GM12892 (cell line): Measurements from ENCODE around the gene ZFHX3.

Experiments
- POLR2AphosphoS5 ChIP-seq: IDR thresholded peaks from 2 replicates; pipeline ENCODE4 v1.6.1; 2011; ENCODE audit warnings: low read depth, low read length, control low read depth
- TAF1 ChIP-seq: IDR thresholded peaks from 2 replicates; pipeline ENCODE4 v1.6.1; 2011; ENCODE audit warnings: low read depth, mild to moderate bottlenecking, control low read depth, low read length, borderline replicate concordance

DNA sequence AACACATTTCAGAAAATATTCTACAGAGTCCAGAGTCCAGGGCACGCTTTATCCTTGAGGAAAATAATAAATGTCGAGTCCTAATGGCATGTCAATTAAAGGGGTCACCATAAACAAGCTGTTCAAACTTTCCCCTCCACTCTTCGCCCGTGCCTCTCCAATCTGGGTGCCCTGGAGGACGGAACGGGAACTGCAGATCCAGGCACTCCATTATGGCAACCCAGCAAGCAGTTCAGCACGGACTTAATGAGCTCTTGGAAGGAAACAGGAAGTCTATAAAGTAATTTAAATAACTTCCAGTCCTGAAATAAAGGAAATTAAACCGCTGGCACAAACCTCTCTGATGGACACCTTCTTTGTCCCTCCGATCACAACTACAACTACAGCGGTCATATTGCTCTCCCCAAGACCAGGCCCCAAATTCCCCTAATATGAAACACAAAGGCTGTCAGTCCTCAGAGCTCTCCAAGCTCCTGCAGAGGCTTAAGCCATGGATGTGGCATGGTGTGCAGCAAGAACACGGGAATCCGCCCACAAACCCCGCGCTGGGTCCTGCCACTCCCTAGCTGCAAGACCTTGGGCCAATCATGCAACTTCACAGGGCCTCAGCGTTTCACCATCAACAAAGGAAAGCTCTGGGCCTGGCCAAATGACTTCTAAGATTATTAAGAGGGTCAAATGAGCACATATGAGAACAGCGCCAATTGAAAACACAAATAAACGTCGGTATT is 52.6 kb downstream of the ZFHX3 start:
- TF ChIP-seq TAF1 (no peak), POLR2AphosphoS5 (no peak)
